ENCODE results near the gene GATA1. TPM values are rescaled to one million over a fixed set of nuclear protein-coding genes. Genes with fewer than 3 reads are reported as not detected.

The GATA1 gene
- total RNA-seq, 1 experiment from 2014 or later = 0.34 TPM

- Histone ChIP-seq H3K79me2 (ENCODE audit: insufficient read depth, low read length) (no peaks in the 10 kb centered on the region), H3K36me3 (ENCODE audit: control insufficient read depth in 1 of 2, insufficient read depth in 2 of 2, low read length in 2 of 2) (no peaks in the 10 kb centered on the region), H3K9me2 (ENCODE audit: insufficient read depth) (no peaks in the 10 kb centered on the region), H3K9ac (ENCODE audit: low read length) (no peak overlapping the region), H3K4me3 (replicated peaks in 1 of 2; ENCODE audit: low read depth in 1 of 2, low read length in 2 of 2) (no peak overlapping the region), H3K27me3 (ENCODE audit: insufficient read depth, low read length) (no peaks in the 10 kb centered on the region), H3K4me2 (ENCODE audit: low read length) (no peak overlapping the region), H2AFZ (ENCODE audit: low read depth, low read length, poor library complexity, severe bottlenecking) (no peak overlapping the region), H3K4me1 (ENCODE audit: control insufficient read depth in 1 of 2, insufficient read depth in 2 of 2, low read length in 2 of 2) (no peaks in the 10 kb centered on the region), H3K9me3 (ENCODE audit: control insufficient read depth in 1 of 2, insufficient read depth in 1 of 2, low read depth in 1 of 2, low read length in 2 of 2) (no peaks in the 10 kb centered on the region), H4K20me1 (ENCODE audit: insufficient read depth) (no peaks in the 10 kb centered on the region), H3K27ac (ENCODE audit: low read depth, low read length) (no peak overlapping the region)
- intact Hi-C loops (cut with micrococcal nuclease) = no loop called here
- ATAC-seq = no peak
- ChIA-PET CTCF (no interaction called here), POLR2A (no interaction called here), RAD21 (ENCODE audit: low non-redundant PET in 1 of 2, low total read pairs in 2 of 2, uncharacterized antibody in 2 of 2, unreplicated experiment in 2 of 2) (no interaction called here)
- DNase-seq (ENCODE audit: low read depth, low spot score) = no peak
- no peak for TF ChIP-seq ZFX (IDR thresholded peaks at IDR 0.05)
- TF ChIP-seq POLR2AphosphoS5 (IDR thresholded peaks at IDR 0.05; ENCODE audit: low read depth, low read length) = no peak
- TF ChIP-seq REST (IDR thresholded peaks at IDR 0.05; ENCODE audit: low read depth) = no peak
- TF ChIP-seq EZH2phosphoT487 (IDR thresholded peaks at IDR 0.05; ENCODE audit: borderline replicate concordance) = no peak
- TF ChIP-seq CTCF (IDR thresholded peaks at IDR 0.05 in 2 of 3, conservative IDR thresholded peaks at IDR 0.05 in 1 of 3; ENCODE audit: borderline replicate concordance in 1 of 3, insufficient read depth in 1 of 3, low read depth in 2 of 3, low read length in 2 of 3) = no peak
- no peak for TF ChIP-seq CBX3 (IDR thresholded peaks at IDR 0.05; ENCODE audit: low read depth)
- TF ChIP-seq, protein P1, sequence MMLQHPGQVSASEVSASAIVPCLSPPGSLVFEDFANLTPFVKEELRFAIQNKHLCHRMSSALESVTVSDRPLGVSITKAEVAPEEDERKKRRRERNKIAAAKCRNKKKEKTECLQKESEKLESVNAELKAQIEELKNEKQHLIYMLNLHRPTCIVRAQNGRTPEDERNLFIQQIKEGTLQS (IDR thresholded peaks at IDR 0.05) = no peak
- no peak for TF ChIP-seq RAD21 (IDR thresholded peaks at IDR 0.05; ENCODE audit: low read depth)
- no peak for TF ChIP-seq TCF7L2 (IDR thresholded peaks at IDR 0.05; ENCODE audit: borderline replicate concordance, extremely low read depth, insufficient read depth, insufficient read length)
- TF ChIP-seq, protein P2, sequence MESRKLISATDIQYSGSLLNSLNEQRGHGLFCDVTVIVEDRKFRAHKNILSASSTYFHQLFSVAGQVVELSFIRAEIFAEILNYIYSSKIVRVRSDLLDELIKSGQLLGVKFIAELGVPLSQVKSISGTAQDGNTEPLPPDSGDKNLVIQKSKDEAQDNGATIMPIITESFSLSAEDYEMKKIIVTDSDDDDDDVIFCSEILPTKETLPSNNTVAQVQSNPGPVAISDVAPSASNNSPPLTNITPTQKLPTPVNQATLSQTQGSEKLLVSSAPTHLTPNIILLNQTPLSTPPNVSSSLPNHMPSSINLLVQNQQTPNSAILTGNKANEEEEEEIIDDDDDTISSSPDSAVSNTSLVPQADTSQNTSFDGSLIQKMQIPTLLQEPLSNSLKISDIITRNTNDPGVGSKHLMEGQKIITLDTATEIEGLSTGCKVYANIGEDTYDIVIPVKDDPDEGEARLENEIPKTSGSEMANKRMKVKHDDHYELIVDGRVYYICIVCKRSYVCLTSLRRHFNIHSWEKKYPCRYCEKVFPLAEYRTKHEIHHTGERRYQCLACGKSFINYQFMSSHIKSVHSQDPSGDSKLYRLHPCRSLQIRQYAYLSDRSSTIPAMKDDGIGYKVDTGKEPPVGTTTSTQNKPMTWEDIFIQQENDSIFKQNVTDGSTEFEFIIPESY (IDR thresholded peaks at IDR 0.05; ENCODE audit: extremely low read depth, insufficient replicate concordance, low read length) = no peak
- TF ChIP-seq YY1 (IDR thresholded peaks at IDR 0.05; ENCODE audit: extremely low read depth, insufficient replicate concordance, low read depth, low read length) = no peak
- TF ChIP-seq CEBPB (IDR thresholded peaks at IDR 0.05; ENCODE audit: low read depth) = no peak
- TF ChIP-seq EGR1 (IDR thresholded peaks at IDR 0.05; ENCODE audit: low read depth) = no peak
- no peak for TF ChIP-seq SP1 (IDR thresholded peaks at IDR 0.05; ENCODE audit: low read depth)
- no peak for TF ChIP-seq JUND (IDR thresholded peaks at IDR 0.05)
- no TSS peak for BruUV-seq (replicated peaks)
These were observed 32.2 kb upstream of the GATA1 start for GRCh38 chrX:48754238-48754637.
